ENCODE results near the gene LPIN1. TPM values are rescaled to one million over a fixed set of nuclear protein-coding genes. Genes with fewer than 3 reads are reported as not detected.
A peak's percentile ranks its signal among the peaks of the same experiment; 100 is the strongest.

Gene LPIN1
- total and polyA plus RNA-seq, 5 donors from 2014 or later, result 20.3 to 94.9 (median 26.6) TPM

DNA sequence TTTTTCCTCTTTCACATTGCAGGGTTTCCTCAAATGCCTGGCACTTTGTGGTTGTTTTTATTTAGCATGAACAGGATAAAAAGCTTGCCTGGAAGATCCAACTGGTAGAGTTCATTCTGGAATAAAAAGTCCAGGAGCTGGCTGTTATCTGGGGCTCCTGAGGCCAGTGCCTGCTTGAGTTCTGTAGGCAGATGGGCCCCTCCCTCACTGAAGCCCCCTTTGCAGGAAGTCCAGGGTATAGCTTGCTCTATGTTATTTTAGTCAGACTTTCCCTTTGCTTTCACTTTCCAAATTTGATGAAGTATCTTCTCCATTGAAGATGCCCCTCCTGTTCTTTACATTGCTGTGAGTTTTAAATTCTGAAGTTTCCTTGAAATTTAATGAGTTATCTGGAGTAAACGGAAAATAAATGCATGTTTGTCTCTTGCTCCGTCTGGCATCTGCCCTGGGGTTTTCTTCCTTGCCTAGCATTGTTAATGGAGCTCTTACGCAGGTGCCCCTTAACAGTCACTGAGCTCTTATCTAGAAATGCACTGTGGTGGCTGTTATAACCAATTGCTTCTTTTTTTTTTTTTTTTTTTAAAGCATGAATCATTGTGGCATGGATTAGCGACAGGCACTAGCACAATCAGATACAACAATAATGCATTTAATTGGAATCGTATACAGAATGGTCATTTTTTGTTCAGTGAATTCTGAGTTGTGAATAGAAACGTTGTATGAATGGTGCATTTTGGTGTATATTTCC, 27.0 kb upstream of the LPIN1 start:
- DNase-seq (no peak), ATAC-seq (ENCODE audit: low read depth in 2 of 2) (no peak)
- H3K9me3 Mint-ChIP-seq, result peaks cover 0 to 4% (median 0%) of the 10 kb centered on the region in 7 donors
- H3K4me1 Mint-ChIP-seq, result peaks cover 0 to 7% (median 4%) of the 10 kb centered on the region in 4 donors
- H3K4me3 Mint-ChIP-seq, result peak overlapping the region in 1 of 4 donors; percentile 32
- Histone ChIP-seq H3K36me3 (ENCODE audit: control insufficient read depth, insufficient read depth, low read length) (no peaks in the 10 kb centered on the region), H3K27me3 (ENCODE audit: control insufficient read depth, insufficient read depth, low read length) (peaks cover 14% of the 10 kb centered on the region), H3K4me1 (ENCODE audit: control insufficient read depth, insufficient read depth, low read length, poor library complexity, severe bottlenecking) (no peaks in the 10 kb centered on the region), H3K4me3 (ENCODE audit: low read depth, low read length) (no peak overlapping the region), H3K9me3 (ENCODE audit: control insufficient read depth in 2 of 2, low read length in 2 of 2) (no peaks in the 10 kb centered on the region), H3K27ac (ENCODE audit: insufficient read depth, low read length, poor library complexity, severe bottlenecking) (no peak overlapping the region)
- no peaks in the 10 kb centered on the region for H3K36me3 Mint-ChIP-seq
- peaks cover 83% of the 10 kb centered on the region for H3K27me3 Mint-ChIP-seq
- peak overlapping the region in 1 of 3 donors; percentile 33 for H3K27ac Mint-ChIP-seq

DNA sequence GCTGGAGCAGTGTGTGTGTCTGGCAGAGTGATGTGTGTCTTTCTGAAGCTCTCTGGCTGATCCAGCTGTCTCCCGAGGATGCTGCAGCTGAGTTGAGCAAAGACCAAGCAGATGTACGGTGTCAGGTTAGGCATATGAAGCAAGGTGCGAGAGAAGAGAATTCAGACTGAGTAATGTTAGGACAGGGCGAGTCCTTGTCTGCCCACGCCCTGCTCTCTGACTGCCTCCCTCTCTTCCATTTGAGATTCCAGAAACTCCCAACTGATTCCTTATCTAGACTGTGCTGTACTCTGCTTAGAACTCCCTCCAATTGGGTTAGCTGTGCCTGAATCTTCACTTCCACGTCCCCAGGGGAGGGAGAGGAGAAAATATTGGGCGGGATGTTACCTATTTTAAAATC, 25.7 kb upstream of the LPIN1 start:
- H3K9me3 ChIP-seq (ENCODE audit: control insufficient read depth in 2 of 2, low read length in 2 of 2), result no peaks in the 10 kb centered on the region
- H3K4me3 ChIP-seq (ENCODE audit: low read depth, low read length), result no peak overlapping the region
- ATAC-seq (ENCODE audit: low read depth in 2 of 2), result no peak
- Mint-ChIP-seq H3K4me1 (peaks cover 0 to 7% (median 4%) of the 10 kb centered on the region in 4 donors), H3K27me3 (peaks cover 79% of the 10 kb centered on the region), H3K36me3 (no peaks in the 10 kb centered on the region), H3K4me3 (no peak overlapping the region), H3K9me3 (peaks cover 0 to 2% (median 0%) of the 10 kb centered on the region in 7 donors), H3K27ac (no peak overlapping the region)
- H3K27me3 ChIP-seq (ENCODE audit: control insufficient read depth, insufficient read depth, low read length), result peaks cover 14% of the 10 kb centered on the region
- no peak for DNase-seq
- H3K27ac ChIP-seq (ENCODE audit: insufficient read depth, low read length, poor library complexity, severe bottlenecking), result no peak overlapping the region
- no peaks in the 10 kb centered on the region for H3K4me1 ChIP-seq (ENCODE audit: control insufficient read depth, insufficient read depth, low read length, poor library complexity, severe bottlenecking)
- H3K36me3 ChIP-seq (ENCODE audit: control insufficient read depth, insufficient read depth, low read length), result no peaks in the 10 kb centered on the region

DNA sequence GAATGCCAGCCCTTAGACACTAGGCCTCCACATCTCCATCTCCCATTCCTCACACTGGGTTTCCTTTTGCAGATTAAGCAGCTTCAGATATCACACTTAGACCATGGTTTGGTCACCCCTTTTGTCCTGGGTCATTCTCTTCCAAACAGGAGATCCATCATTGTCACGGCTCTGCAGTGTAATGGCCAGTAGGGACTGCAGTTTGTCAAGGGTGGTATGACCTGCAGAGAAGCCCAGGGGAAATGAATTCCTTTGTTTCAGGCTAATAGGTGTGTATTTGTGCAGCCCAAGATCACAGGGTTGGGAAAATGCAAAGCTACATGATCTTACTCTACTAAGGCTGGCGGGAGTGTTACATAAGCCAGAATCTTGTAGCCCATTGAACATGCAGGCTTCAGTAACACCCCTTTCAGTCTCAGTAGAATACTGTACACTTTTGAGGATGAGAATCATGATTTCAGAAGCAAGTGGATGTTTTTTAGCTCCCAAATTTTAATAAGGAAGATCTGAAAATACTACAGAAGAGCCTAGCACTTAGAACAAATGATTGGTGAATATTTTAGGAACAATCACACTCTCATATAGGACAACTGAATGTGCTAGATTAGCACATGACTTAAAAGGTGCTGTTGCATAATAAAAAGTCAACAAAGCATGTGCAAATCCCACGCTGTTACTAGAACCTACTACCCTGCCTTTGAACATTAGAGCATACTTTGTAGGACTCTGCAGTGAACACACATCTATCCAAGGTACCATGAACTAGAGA, 24.0 kb upstream of the LPIN1 start:
- ATAC-seq (ENCODE audit: low read depth in 2 of 2) (no peak), DNase-seq (no peak)
- Mint-ChIP-seq H3K27ac (no peak overlapping the region), H3K9me3 (peaks cover 0 to 2% (median 0%) of the 10 kb centered on the region in 7 donors), H3K4me1 (peaks cover 0 to 7% (median 2%) of the 10 kb centered on the region in 4 donors), H3K4me3 (no peak overlapping the region), H3K36me3 (no peaks in the 10 kb centered on the region), H3K27me3 (peaks cover 72% of the 10 kb centered on the region)
- no peak overlapping the region for H3K4me3 ChIP-seq (ENCODE audit: low read depth, low read length)
- H3K4me1 ChIP-seq (ENCODE audit: control insufficient read depth, insufficient read depth, low read length, poor library complexity, severe bottlenecking), result no peaks in the 10 kb centered on the region
- H3K27me3 ChIP-seq (ENCODE audit: control insufficient read depth, insufficient read depth, low read length), result peaks cover 14% of the 10 kb centered on the region
- no peaks in the 10 kb centered on the region for H3K9me3 ChIP-seq (ENCODE audit: control insufficient read depth in 2 of 2, low read length in 2 of 2)
- H3K36me3 ChIP-seq (ENCODE audit: control insufficient read depth, insufficient read depth, low read length), result no peaks in the 10 kb centered on the region
- no peak overlapping the region for H3K27ac ChIP-seq (ENCODE audit: insufficient read depth, low read length, poor library complexity, severe bottlenecking)

DNA sequence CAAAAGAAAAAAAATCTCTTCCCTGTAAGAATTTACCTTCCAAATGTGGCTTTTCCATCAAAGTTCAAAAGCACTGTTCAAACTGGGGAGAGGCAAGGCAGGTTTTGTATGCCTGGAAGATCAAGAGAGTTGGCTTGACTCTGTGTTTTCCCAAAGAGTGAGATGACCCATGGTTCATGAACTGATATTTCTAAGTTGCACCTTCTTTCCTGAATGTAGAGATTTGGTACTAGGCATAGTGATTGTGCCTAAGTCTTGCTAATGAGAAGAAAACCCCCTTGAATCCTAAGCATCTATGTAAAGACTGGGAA, 23.4 kb upstream of the LPIN1 start:
- Histone ChIP-seq H3K27ac (ENCODE audit: insufficient read depth, low read length, poor library complexity, severe bottlenecking) (no peak overlapping the region), H3K9me3 (ENCODE audit: control insufficient read depth in 2 of 2, low read length in 2 of 2) (no peaks in the 10 kb centered on the region), H3K36me3 (ENCODE audit: control insufficient read depth, insufficient read depth, low read length) (no peaks in the 10 kb centered on the region), H3K4me1 (ENCODE audit: control insufficient read depth, insufficient read depth, low read length, poor library complexity, severe bottlenecking) (no peaks in the 10 kb centered on the region), H3K27me3 (ENCODE audit: control insufficient read depth, insufficient read depth, low read length) (peaks cover 14% of the 10 kb centered on the region), H3K4me3 (ENCODE audit: low read depth, low read length) (no peak overlapping the region)
- H3K27me3 Mint-ChIP-seq, result peaks cover 71% of the 10 kb centered on the region
- no peak for ATAC-seq (ENCODE audit: low read depth in 2 of 2)
- H3K27ac Mint-ChIP-seq, result no peak overlapping the region
- DNase-seq, result no peak
- H3K4me3 Mint-ChIP-seq, result no peak overlapping the region
- peaks cover 0 to 7% (median 2%) of the 10 kb centered on the region in 4 donors for H3K4me1 Mint-ChIP-seq
- no peaks in the 10 kb centered on the region for H3K36me3 Mint-ChIP-seq
- H3K9me3 Mint-ChIP-seq, result peaks cover 0 to 2% (median 0%) of the 10 kb centered on the region in 7 donors

DNA sequence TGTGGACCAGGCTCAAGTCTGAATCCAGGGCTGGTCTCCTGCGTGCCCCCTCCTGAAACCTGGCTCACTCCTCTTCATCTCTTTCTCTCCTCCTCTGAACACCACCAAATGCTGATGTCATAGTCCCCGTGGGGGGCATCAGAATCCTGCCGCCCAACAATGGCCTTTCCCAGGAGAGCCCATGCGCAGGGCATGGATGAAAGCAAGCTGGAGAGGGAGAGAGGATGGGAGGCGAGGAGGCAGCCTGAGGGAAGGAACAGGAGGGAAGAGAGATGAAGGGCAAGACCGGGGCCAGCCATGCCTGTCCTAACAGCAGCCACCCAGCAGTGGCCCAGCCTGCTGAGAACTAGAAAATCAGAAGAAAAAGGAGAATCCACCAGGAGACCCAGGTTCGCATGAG, 22.3 kb upstream of the LPIN1 start:
- Mint-ChIP-seq H3K9me3 (peaks cover 0 to 3% (median 0%) of the 10 kb centered on the region in 7 donors), H3K4me3 (no peak overlapping the region), H3K36me3 (no peaks in the 10 kb centered on the region), H3K4me1 (peaks cover 0 to 5% (median 2%) of the 10 kb centered on the region in 4 donors), H3K27ac (no peak overlapping the region), H3K27me3 (peaks cover 69% of the 10 kb centered on the region)
- Histone ChIP-seq H3K4me1 (ENCODE audit: control insufficient read depth, insufficient read depth, low read length, poor library complexity, severe bottlenecking) (no peaks in the 10 kb centered on the region), H3K9me3 (ENCODE audit: control insufficient read depth in 2 of 2, low read length in 2 of 2) (no peaks in the 10 kb centered on the region), H3K27ac (ENCODE audit: insufficient read depth, low read length, poor library complexity, severe bottlenecking) (no peak overlapping the region), H3K27me3 (ENCODE audit: control insufficient read depth, insufficient read depth, low read length) (peaks cover 9% of the 10 kb centered on the region), H3K36me3 (ENCODE audit: control insufficient read depth, insufficient read depth, low read length) (no peaks in the 10 kb centered on the region), H3K4me3 (ENCODE audit: low read depth, low read length) (no peak overlapping the region)
- ATAC-seq (ENCODE audit: low read depth in 2 of 2) (no peak), DNase-seq (no peak)

DNA sequence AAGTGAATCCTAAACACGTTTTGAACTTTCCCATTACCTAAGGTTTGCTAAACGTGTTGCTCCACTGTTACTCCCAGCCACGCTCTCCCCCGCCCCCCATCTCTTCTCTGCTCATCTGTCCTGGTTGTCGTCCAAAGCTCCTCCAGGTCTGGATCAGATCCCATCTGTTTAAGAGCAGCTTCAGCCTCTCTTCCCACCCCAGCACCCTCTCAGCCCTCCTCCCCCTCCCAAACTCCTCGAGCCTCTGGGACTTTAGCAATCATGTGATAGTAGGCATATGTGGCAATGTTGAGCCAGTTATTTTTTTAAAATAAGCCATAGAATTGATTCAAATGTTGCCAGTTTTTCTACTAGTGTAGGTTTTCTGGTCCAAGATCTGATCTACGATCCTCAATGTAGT, 20.0 kb upstream of the LPIN1 start:
- no peak overlapping the region for H3K27ac ChIP-seq (ENCODE audit: insufficient read depth, low read length, poor library complexity, severe bottlenecking)
- H3K4me3 Mint-ChIP-seq, result no peak overlapping the region
- peaks cover 64% of the 10 kb centered on the region for H3K27me3 Mint-ChIP-seq
- DNase-seq (no peak), ATAC-seq (ENCODE audit: low read depth in 2 of 2) (no peak)
- no peaks in the 10 kb centered on the region for H3K9me3 ChIP-seq (ENCODE audit: control insufficient read depth in 2 of 2, low read length in 2 of 2)
- H3K4me1 Mint-ChIP-seq, result peaks cover 0 to 5% (median 1%) of the 10 kb centered on the region in 4 donors
- H3K4me1 ChIP-seq (ENCODE audit: control insufficient read depth, insufficient read depth, low read length, poor library complexity, severe bottlenecking), result no peaks in the 10 kb centered on the region
- no peaks in the 10 kb centered on the region for H3K36me3 ChIP-seq (ENCODE audit: control insufficient read depth, insufficient read depth, low read length)
- H3K27ac Mint-ChIP-seq, result no peak overlapping the region
- no peak overlapping the region for H3K4me3 ChIP-seq (ENCODE audit: low read depth, low read length)
- peaks cover 0 to 2% (median 0%) of the 10 kb centered on the region in 7 donors for H3K9me3 Mint-ChIP-seq
- no peaks in the 10 kb centered on the region for H3K36me3 Mint-ChIP-seq
- no peaks in the 10 kb centered on the region for H3K27me3 ChIP-seq (ENCODE audit: control insufficient read depth, insufficient read depth, low read length)

DNA sequence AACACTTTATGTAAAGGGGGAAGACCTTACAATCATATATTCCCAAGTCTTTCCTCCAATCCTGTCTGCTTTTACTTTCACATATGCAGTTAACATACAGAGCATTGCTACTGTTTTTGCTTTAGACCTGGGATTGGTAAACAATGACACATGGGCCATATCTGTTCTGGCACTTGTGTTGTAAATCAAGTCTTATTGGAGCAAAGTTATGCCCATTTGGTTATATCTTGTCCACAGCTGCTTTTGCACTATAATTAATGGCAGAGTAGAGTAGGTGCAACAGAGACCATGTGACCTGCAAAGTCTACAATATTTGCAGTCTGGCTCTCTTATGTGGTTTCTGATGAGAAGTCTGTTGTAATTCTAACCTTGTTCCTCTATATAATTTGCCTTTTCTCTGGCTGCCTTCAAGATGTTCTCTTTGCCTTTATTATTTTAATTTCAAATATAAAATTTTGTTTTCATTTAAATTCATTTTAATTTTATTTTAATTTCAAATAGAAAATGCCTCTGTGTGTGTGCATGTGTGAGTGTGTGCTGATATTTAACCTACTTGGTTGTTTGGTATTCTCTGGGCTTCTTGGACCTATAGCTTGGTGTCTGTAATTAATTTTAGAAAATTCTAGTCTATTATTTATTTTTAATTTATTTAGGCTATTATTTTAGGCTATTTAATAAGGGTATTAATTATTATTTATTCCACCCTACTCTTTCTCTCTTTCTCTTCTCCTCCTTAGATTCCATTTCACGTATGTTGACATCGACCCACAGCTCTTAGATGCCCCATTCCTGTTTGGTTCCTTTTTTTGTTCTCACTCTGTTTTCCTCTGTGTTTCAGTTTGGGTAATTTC, 16.8 kb upstream of the LPIN1 start:
- H3K27ac ChIP-seq (ENCODE audit: insufficient read depth, low read length, poor library complexity, severe bottlenecking), result no peak overlapping the region
- Mint-ChIP-seq H3K36me3 (no peaks in the 10 kb centered on the region), H3K27ac (no peak overlapping the region), H3K9me3 (peaks cover 0 to 2% (median 0%) of the 10 kb centered on the region in 7 donors), H3K27me3 (peaks cover 53% of the 10 kb centered on the region), H3K4me3 (no peak overlapping the region), H3K4me1 (peaks cover 0 to 5% (median 1%) of the 10 kb centered on the region in 4 donors)
- no peaks in the 10 kb centered on the region for H3K9me3 ChIP-seq (ENCODE audit: control insufficient read depth in 2 of 2, low read length in 2 of 2)
- no peaks in the 10 kb centered on the region for H3K36me3 ChIP-seq (ENCODE audit: control insufficient read depth, insufficient read depth, low read length)
- ATAC-seq (ENCODE audit: low read depth in 2 of 2), result no peak
- no peak for DNase-seq
- no peak overlapping the region for H3K4me3 ChIP-seq (ENCODE audit: low read depth, low read length)
- H3K27me3 ChIP-seq (ENCODE audit: control insufficient read depth, insufficient read depth, low read length), result peaks cover 2% of the 10 kb centered on the region
- no peaks in the 10 kb centered on the region for H3K4me1 ChIP-seq (ENCODE audit: control insufficient read depth, insufficient read depth, low read length, poor library complexity, severe bottlenecking)
